ENCODE data around the gene FBLN7.
"Not testable (repeated sequence)": the region's sequence is repeated elsewhere in the genome, so short reads cannot be mapped to it uniquely, and the experiment has no call there.

FBLN7 gene

GRCh38 chr2:112184121-112184520 is 45.9 kb downstream of the FBLN7 start:
- no peak for DNase-seq (ENCODE audit: low read depth)

- no peak for DNase-seq (ENCODE audit: low read depth)
These were observed 46.9 kb downstream of the FBLN7 start for GRCh38 chr2:112185131-112185530.

GRCh38 chr2:112187046-112187715 is 49.0 kb downstream of the FBLN7 start:
- DNase-seq (ENCODE audit: low read depth): no peak

GRCh38 chr2:112187805-112188596 is 49.8 kb downstream of the FBLN7 start:
- peak; percentile 73 for DNase-seq (ENCODE audit: low read depth)

- no peak for DNase-seq (ENCODE audit: low read depth)
These were observed 50.9 kb downstream of the FBLN7 start for GRCh38 chr2:112189001-112189556.

GRCh38 chr2:112194028-112194427 is 55.8 kb downstream of the FBLN7 start:
- DNase-seq (ENCODE audit: low read depth): no peak

GRCh38 chr2:112194482-112194881 is 56.3 kb downstream of the FBLN7 start:
- no peak for DNase-seq (ENCODE audit: low read depth)

GRCh38 chr2:112195167-112195766 is 57.1 kb downstream of the FBLN7 start:
- no peak for DNase-seq (ENCODE audit: low read depth)

GRCh38 chr2:112195950-112196349 is 57.8 kb downstream of the FBLN7 start:
- no peak for DNase-seq (ENCODE audit: low read depth)

GRCh38 chr2:112197868-112198267 is 59.7 kb downstream of the FBLN7 start:
- no peak for DNase-seq (ENCODE audit: low read depth)

GRCh38 chr2:112198780-112199179 is 60.6 kb downstream of the FBLN7 start:
- DNase-seq (ENCODE audit: low read depth): no peak

- DNase-seq (ENCODE audit: low read depth): no peak
These were observed 61.0 kb downstream of the FBLN7 start for GRCh38 chr2:112199188-112199587.

- DNase-seq (ENCODE audit: low read depth): no peak
These were observed 63.7 kb downstream of the FBLN7 start for GRCh38 chr2:112201696-112202430.

GRCh38 chr2:112204411-112204810 is 66.2 kb downstream of the FBLN7 start:
- DNase-seq (ENCODE audit: low read depth): no peak

- DNase-seq (ENCODE audit: low read depth): not testable (repeated sequence)
These were observed 69.7 kb downstream of the FBLN7 start for GRCh38 chr2:112207905-112208304.

GRCh38 chr2:112216167-112216566 is 78.0 kb downstream of the FBLN7 start:
- DNase-seq (ENCODE audit: low read depth): no peak

GRCh38 chr2:112217854-112218253 is 79.7 kb downstream of the FBLN7 start:
- no peak for DNase-seq (ENCODE audit: low read depth)

- DNase-seq (ENCODE audit: low read depth): no peak
These were observed 82.0 kb downstream of the FBLN7 start for GRCh38 chr2:112220186-112220585.

- DNase-seq (ENCODE audit: low read depth): no peak
These were observed 82.6 kb downstream of the FBLN7 start for GRCh38 chr2:112220831-112221230.

- DNase-seq (ENCODE audit: low read depth): no peak
These were observed 91.2 kb downstream of the FBLN7 start for GRCh38 chr2:112229348-112229747.

- no peak for DNase-seq (ENCODE audit: low read depth)
These were observed 92.2 kb downstream of the FBLN7 start for GRCh38 chr2:112230371-112230770.
